Left renal cortex interstitium (tissue), 4 donors: Measurements from ENCODE around the gene FBXL20. TPM values are rescaled to one million over a fixed set of nuclear protein-coding genes. Genes with fewer than 3 reads are reported as not detected.

Source experiments
- DNase-seq, 4 donors: peaks; one replicate each; pipeline ENCODE4 v3.0.0-alpha.2; 2013; ENCODE audit warnings: low read depth in 4 of 4, low spot score in 2 of 4, missing footprints in 1 of 4
- polyA plus RNA-seq, 4 donors: library from polyadenylated mRNA; unstranded; fragments of 120-200 nt; gene quantifications; one replicate each; pipeline ENCODE4 v1.2.1, GENCODE V29; 2013; ENCODE audit not compliant: insufficient read length in 4 of 4

FBXL20 gene
- polyA plus RNA-seq, 4 donors: 11.4 to 17.4 (median 13.2) TPM

- DNase-seq: no peak
Measured at GRCh38 chr17:39229274-39229913, 172.0 kb downstream of the FBXL20 start.

- no peak for DNase-seq
Measured at GRCh38 chr17:39227364-39227919, 174.0 kb downstream of the FBXL20 start.

GRCh38 chr17:39225959-39226683 lies 175.3 kb downstream of the FBXL20 start:
- DNase-seq: peak in 3 of 4 donors; percentile 70 to 86 (median 83)

- no peak for DNase-seq
Measured at GRCh38 chr17:39225308-39225958, 176.0 kb downstream of the FBXL20 start, which contains the start of gene STAC2. Gene STAC2 (minus strand): TSS chr17:39225945. CDS start chr17:39225502, 443 bp downstream.

DNA sequence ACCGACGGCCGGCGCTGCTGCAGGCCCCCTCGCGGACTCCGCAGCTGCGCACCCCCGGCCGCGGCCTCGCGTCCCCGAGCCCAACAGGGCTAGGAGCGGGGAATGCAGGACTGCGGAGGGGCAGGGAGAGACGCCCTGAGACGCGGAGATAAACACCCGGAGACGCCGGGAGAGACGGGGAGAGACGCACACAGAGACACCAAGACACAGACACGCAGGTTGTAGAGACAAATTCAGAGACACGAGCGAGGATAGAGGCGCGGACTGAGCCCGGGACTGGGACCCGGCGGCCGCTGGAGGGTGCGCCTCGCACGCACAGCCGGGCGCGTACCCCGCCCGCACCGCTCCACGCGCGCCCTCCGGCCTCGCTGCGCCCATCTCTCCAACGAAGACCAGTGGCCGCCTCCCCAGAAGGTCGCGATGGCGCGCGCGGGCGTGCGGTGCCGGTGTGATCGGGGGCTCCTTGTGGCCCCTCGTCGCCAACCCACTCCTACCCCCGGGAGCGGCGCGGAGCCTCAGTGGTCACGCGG lies 176.6 kb downstream of the FBXL20 start:
- DNase-seq: no peak

- no peak for DNase-seq
Measured at GRCh38 chr17:39223907-39224777, 177.3 kb downstream of the FBXL20 start.

GRCh38 chr17:39222866-39223834 lies 178.3 kb downstream of the FBXL20 start:
- no peak for DNase-seq

- DNase-seq: no peak
Measured at GRCh38 chr17:39222151-39222550, 179.3 kb downstream of the FBXL20 start.

- DNase-seq: no peak
Measured at GRCh38 chr17:39221572-39221971, 179.9 kb downstream of the FBXL20 start.

DNA sequence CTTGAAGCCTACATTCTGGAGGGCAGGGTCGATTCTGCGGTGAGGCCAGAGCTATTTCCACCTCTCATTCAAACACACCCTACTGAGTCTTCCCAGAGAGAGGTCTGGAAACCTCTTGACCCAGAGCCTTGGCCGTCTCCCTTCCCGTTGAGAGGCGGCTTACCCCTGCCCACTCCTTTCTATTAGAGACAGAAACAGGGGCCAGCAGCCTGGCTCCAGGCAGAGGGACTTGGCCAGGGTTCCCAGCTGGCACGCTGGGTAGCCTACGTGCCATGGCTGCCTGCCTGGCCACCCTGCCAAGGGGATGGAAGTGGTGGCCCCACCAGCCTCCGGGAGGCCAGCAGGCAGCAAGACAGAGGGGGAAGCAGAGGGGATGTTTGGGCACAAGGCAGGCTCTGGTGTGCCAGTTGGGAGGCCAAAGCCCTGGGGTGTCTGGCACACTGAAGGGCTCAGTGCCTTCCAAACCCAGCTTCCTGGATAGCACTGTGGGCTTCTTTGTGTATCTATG lies 181.7 kb downstream of the FBXL20 start:
- no peak for DNase-seq

DNA sequence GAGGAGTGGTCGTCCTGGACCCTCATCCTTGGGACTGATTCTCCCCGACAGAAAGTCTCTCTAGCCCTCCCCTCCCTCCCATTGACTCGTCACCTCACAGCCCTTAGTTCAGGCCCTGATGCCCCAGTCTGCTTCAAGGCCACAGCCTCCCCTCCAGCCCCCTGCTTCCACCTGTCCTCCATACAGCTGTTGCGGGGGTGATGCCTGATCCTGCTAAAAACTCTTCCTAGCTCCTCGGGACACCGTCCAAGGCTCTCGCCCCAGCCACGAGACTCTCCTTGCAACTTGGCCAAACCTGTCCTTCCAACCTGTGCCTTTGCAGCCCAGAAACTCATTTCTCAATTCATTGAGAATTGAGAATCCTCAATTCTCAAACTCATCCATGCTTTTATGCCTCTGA lies 182.5 kb downstream of the FBXL20 start:
- DNase-seq: no peak

DNA sequence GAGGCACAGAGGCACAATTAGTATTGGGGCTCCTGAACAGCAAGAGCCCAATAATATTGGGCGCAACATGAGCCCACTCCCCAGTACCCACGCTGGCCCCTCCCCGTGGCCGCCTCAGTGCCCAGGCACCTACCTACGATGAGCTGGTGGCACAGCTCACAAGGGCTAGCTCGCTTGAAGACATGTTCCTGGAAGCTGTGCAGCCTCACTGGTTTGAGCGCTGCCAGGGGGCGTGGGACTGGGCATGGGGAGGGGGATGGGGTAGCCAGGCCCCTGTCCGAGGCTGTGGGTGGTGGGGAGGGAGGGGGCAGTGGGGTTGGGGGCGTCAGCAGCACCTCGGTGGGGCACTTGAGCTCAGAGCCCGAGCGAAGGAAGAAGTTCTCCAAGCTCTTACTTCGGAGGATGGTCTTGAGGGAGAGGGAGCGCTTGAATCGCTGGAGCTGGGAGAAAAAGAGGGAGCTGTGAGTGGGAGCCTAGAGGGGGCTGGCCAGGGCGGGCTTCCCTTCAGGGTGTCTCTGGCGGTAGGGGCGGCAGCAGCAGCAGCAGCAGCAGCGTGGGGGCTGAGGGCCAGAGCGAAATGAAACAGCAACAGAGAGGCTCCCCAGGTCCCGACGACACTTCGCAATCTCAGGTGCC lies 183.6 kb downstream of the FBXL20 start:
- DNase-seq: no peak

DNA sequence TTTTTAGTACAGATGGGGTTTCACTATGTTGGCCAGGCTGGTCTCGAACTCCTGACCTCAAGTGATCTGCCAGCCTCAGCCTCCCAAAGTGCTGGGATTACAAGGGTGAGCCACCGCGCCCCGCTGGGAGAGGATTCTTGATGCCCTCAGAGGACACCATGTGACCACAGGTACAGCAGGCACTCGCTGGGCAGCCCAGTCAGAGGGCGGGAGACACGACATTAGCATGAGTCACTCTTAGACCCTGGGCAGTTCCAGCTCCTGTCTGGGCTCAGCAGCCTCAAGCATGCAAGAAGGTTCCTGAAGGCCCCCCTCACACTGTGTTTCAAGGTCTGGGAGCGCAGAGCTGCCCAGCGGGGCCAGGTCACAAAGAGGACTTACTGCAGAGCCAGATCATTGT lies 187.6 kb downstream of the FBXL20 start:
- no peak for DNase-seq

DNA sequence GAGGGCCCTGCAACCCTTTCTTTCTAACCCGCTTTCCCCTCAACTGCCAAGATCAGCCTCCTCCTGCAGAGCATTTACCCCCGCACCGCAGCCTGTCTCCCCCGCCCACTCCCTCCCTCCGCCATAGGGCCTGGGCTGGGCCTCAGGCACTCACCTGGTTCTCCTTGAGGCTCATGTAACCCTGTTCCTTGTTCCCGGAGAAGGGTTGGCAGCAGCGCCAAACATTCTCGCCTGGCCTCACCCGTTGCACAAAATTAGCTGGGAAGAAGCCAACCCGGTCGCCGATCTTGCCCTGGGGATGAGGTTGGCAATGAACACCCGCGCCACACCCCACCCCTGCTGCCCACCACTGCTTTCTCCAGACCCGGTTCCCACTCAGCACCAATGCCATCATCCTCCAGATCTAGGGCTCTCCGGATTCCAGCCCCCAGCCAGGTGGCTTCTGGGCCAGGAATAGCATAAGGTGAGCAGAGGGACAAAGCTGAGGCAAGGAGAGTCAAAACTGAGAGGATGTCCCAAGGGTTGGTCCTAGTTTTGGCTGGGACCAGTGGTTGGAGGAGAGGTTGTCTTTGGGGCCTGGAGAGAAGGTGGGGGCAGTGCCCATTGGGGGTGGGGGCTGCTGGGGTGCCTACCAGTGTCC lies 188.5 kb downstream of the FBXL20 start:
- DNase-seq: no peak

- no peak for DNase-seq
Measured at GRCh38 chr17:39212195-39212810, 189.1 kb downstream of the FBXL20 start.

DNA sequence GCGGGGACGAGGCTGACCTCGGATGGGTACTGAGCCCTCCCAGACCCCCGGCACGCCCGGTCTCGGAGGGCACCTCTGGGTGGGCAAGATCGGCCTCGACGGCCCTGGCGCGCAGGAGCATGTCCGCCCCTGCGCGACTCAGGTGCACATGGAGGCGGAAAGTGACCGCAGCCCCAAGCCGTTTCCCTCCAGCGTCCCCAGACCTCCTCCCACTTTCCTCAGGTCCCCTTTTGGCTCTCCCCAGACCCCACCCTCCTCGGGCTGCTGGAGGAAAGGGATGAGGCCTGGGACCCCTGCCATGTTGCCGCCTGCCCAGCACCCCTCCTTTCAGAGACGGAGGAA lies 191.4 kb downstream of the FBXL20 start:
- no peak for DNase-seq

- DNase-seq: no peak
Measured at GRCh38 chr17:39209317-39210092, 191.9 kb downstream of the FBXL20 start.
